GM21529 (cell line): ENCODE measurements around the gene RIN3.
"Not testable (repeated sequence)": the region's sequence is repeated elsewhere in the genome, so short reads cannot be mapped to it uniquely, and the experiment has no call there.

Experiments
- ATAC-seq: cut with Tn5 transposase; IDR thresholded peaks from one replicate; pipeline ENCODE4 v1.9.1; 2021; ENCODE audit not compliant: unreplicated experiment

RIN3 gene

GRCh38 chr14:92659765-92660561 lies 146.4 kb downstream of the RIN3 start:
- peak; percentile 51 for ATAC-seq

DNA sequence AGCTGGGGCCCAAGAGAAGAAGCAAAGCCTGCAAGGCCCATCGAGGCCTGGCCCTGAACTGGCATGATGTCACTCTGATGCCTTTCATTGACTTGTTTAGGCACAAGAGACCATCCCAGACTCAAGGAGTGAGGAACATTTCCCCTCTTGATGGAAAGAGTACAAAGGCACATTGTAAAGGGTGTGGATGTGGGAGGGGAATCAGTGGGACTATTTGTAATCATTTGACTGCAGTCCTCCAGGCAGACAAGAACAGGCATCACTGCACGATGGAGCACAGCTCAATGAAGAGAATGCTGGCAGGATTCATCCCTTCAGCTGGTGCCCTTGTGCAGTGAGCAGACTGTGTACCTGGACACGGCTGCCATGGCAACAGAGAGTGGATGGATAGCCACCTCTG lies 147.0 kb downstream of the RIN3 start:
- ATAC-seq, result no peak

DNA sequence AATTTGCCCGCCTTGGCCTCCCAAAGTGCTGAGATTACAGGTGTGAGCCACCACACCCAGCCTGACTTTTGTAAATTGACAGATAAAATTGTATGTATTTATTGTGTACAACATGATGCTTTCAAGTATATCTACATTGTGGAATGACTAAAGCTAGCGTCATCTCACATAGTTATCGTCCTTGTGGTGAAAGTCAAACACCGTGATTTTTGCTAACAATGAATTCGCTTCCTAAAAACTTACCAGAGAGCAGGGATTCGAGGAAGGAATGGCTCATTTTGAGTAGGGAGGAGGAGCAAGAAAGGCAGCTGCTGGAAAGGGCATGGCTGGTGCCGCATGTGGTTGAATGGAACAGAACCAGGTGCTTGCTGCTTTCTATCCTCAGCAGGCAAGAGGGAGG lies 149.5 kb downstream of the RIN3 start:
- ATAC-seq, result no peak

DNA sequence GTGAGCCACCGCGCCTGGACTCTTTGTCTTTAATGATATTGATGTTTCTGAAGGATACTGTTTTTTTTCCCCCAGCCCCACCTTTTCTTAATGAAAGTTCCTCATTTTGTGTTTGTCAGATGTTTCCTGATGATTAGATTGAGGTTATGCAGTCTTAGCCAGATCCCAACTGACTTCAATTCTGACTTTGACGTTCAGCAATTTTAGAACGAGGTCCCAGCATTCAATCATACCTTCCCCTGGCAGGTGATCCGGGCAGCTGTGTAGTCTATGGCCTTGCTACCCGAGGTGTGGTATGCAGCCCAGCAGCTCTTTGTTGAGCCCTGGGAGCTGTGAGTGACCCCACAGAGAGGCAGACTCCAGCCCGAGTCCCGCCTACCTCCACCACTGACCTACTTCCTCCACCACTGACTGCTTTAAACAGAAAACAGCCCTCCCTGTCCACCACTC lies 152.1 kb downstream of the RIN3 start:
- no peak for ATAC-seq

DNA sequence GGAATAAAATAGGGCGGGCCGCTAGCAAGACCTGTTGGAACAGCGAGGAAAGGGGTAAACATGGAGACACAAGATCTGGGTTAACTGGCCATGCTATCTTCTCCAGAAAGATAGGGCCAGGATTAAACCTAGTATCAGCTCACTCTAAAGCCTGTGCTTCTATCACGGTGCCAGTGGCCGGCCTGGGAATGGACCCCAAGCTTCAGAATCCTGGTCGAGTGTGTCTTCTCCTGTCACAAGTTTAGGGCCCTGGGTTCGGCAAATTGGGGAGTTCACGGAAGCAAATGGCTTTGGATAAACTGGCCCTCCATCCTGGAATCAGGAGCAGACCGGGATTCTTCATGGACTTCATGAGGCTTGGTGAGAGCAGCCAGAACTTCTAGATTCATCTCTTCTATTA lies 152.7 kb downstream of the RIN3 start:
- ATAC-seq, result no peak

DNA sequence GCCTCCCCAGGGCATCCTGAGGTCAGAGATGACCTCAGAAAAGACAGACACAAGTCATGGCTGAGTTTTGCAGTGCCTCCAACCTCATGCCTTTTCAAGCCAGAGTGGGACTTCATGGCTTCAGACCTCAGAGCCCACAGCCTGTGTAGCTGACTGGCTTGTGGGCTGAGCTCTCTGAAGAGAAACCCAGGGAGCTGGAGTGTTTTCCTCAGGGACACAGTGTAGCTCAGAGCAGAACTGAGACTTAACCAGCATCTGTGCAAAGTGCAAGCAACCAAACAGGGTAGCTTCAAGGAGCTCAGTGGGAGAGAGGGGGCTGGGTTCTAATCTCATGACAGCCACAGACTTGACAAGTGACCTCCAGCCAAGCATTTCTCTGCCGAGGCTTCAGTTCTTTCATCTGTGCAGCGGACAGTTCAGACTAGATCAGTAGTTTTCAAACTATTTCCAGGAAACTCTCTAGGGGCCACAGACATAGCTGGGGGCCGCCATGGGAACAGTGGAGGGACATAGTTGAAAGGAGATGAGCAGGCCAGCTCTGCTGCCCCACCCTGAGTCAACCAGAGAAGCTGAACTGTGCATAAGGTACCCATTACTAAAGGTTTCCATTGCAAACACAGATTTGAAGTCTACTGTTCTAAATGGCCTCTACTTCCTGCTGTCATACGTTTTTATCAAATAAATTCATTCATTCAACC lies 154.8 kb downstream of the RIN3 start:
- peak; percentile 66 for ATAC-seq

GRCh38 chr14:92670160-92670559 lies 156.6 kb downstream of the RIN3 start:
- ATAC-seq, result peak; percentile 44

DNA sequence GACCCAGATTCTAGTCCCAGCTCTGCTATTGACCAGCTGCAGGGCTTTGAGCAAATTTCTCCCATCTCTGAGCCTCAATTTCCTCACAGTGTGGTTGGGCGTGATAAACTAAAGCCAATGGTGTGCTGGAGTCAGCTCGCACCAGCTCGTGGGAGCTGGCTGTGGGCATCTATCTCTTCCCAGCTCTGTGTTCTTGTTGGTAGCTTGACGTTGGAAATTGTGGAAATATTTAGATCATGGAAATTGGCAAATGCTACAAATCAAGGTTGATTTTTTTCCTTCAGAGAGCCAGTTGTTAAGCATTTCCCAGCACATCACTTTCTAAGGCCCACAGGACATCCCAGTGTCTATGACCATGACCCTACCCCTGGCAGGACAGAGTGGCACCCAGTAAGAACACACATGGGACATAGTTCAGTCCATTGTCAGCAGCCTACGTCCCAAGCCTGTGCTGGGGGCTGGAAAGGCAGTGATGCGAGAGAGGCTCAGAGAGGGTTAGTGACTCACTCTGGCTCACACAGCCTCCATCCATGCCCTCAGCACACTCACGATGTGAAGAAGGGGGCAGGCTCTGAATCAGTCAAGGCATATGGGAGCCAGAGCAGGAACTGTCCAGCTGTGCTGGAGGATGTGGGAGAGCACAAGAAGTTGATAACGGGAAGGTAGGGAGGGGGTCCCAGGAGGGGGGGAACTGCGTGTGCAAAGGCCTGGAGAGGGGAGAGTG lies 157.2 kb downstream of the RIN3 start:
- no peak for ATAC-seq

DNA sequence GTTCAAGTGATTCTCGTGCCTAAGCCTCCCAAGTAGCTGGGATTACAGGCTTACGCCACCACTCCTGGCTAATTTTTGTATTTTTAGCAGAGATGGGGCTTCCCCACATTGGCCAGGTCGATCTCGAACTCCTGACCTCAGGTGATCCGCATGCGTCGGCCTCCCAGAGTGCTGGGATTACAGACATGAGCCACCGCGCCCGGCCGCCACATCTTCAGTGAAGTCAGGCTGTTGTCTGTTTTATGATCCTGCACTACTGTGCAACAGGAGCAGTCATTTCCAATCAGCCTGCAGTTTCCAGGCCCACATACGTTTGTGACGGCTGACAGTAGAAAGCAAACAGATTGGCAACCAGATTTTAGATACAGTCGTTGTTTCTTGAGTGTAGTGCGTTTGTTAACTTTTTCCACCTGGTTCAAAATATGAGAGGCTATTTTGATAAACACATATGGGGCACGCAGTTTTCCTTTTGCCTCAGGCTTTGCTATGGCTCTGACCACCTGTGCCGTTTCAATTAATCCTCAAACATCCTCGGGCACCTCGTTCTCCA lies 160.1 kb downstream of the RIN3 start:
- ATAC-seq, result no peak

DNA sequence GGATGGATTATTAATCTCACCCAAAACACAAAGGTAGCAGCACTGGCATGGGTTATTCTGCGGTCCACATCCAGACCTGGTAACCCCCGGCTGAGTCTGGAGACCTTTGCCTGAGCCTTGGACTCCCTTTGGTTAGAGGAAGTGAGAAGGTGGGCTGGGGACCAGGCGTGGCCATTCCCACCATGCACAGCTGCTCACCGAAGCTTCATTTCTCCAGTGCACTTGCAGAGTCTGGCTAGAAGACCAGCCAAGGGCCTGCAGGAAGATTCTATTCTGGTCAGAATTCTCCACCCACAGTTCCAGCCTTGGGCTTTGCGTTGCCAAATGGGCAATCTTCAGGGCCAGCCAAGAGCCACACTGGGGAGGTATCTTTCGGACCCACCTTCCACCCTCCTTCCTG lies 161.8 kb downstream of the RIN3 start:
- ATAC-seq, result no peak

DNA sequence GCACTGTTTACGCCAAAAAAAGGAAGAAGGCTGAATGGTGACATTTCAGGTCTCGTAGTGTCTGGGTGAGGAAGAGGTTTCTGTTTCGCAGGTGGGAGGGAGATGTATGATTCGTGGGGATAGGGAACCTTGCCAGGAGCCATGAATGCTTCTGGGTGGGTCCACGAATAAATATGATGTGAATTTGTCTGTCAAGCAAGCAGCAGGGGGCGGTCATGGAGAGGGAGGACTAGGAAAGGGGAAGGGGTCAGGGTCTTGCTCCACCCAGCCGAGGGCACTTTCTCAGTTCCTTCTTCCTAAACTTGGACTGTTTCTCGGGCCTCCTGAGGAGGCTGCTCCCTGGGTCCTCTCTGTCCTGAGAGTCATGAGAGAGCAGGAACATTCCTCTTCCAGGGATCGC lies 162.4 kb downstream of the RIN3 start:
- no peak for ATAC-seq

DNA sequence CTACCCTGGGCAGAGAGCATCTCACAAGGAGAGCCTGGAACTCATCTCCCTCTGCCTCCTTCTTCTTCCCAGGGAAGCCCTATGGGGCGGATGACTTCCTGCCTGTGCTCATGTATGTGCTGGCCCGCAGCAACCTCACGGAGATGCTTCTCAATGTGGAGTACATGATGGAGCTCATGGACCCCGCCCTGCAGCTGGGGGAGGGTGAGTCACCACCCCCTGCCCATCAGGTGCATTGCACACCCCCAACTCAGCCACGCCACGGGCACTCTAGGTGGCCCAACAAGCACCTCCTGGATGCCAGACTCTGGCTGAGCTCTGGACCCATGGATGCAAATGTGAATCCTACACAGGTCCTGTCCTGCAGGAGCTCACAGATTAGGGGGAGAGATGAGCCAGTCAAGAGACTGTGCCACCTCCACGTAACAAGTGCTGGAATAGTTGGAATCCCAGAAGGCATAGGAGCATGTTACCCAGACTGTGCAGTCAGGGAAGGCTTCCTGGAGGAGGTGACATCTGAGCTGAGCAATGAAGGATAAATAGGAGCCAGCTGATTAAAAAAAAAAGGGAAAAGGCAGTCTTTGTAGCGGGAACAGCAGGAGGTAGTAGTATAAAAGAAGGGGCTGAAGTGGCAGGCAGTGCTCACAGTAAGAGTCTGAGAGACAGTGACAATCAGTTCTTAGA lies 163.0 kb downstream of the RIN3 start:
- no peak for ATAC-seq

- ATAC-seq, result peak; percentile 77
Measured at GRCh38 chr14:92677087-92677668, 163.6 kb downstream of the RIN3 start.

GRCh38 chr14:92677955-92678354 lies 164.4 kb downstream of the RIN3 start:
- no peak for ATAC-seq

GRCh38 chr14:92678766-92679165 lies 165.2 kb downstream of the RIN3 start:
- no peak for ATAC-seq

DNA sequence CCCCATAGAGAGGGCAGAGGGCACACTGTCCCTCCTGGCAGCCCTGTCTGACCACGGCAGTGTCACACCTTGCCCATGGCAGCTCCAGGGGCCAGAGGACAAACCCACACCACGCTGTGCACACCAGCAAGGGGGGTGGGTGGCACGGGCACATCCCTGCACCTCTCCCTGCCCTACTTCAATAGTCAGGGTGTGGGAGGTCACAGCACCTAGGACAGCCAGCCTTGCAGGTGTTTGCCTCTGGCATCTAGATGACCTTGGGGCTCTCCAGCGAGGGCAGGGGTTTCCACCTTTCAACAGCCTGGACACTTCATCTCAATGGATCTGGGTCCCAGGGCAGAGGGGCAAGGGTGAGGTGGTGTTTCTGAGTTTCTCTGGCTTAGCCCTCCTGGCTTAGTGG lies 165.7 kb downstream of the RIN3 start:
- ATAC-seq, result no peak

GRCh38 chr14:92680330-92680729 lies 166.7 kb downstream of the RIN3 start:
- not testable (repeated sequence) for ATAC-seq

DNA sequence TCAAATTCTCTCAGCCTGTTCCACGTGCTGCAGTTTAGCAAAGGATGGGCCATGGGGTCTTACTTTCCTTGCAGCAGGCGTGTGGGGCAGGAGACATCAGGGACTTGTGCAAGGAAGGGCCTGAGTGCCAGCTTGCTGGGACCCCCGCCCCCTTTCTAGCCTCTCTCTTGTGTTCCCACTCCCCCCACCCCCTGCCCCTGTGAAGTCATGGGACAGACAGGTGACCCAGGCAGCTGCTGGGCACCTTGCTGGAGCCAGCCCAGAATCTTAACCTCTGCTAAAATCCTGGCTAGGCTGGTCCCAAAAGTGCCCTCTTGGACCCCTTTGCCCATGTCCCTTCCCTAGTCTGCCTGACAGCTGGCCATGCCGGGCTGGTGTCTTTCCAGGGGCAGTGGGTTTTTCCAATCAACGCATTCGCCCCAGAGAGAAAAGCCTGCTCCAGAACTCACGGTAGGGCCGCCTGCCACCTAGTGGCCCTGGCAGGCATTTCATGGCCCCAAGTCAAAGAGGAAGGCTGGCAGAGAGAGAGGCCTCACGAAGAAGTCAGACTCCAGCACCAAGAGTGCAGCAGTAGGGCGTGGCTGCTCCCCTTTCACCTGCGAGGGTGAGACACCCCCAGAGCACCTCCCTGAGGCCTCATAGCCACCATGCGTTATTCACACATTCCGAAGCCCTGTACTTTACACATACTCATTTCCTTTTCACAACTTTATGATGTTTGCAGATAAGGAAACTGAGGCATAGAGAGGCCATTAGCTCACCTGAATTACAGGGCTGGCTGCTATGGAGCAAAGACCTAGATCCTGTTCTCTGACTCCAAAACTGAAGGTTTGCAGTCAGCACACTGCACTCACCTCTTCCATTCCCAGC lies 167.4 kb downstream of the RIN3 start:
- ATAC-seq, result no peak

DNA sequence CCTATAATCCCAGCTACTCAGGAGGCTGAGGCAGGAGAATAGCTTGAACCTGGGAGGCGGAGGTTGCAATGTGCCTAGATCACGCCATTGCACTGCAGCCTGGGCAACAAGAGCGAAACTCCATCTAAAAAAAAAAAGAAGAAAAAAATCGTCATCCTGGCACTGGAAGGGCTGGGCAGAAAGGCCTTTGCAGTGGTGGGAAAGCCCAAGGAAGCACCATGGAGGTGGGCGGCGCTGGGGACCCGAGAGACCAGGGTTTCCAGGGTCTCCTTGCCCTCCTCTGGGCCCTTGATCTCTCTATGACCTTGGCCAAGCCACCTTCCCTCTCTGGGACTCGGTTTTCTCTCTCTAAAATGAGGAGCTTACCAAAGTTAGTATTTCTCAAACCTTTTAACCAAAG lies 169.5 kb downstream of the RIN3 start:
- ATAC-seq, result no peak
